ENCODE data around the gene FGG.
"Not testable (repeated sequence)": the region's sequence is repeated elsewhere in the genome, so short reads cannot be mapped to it uniquely, and the experiment has no call there.

The FGG gene

GRCh38 chr4:154608361-154609252, 3.8 kb downstream of the FGG start:
- Histone ChIP-seq H3K4me1 (ENCODE audit: control insufficient read depth, insufficient read depth, low read length) (no peaks in the 10 kb centered on the region), H3K9me3 (ENCODE audit: control insufficient read depth, low read length) (no peaks in the 10 kb centered on the region), H3K4me3 (ENCODE audit: low read length) (no peak overlapping the region), H3K9ac (ENCODE audit: low read length) (no peak overlapping the region), H3K36me3 (ENCODE audit: control insufficient read depth, insufficient read depth, low read length) (no peaks in the 10 kb centered on the region), H3K27me3 (ENCODE audit: control insufficient read depth, insufficient read depth, low read length) (no peaks in the 10 kb centered on the region)

DNA sequence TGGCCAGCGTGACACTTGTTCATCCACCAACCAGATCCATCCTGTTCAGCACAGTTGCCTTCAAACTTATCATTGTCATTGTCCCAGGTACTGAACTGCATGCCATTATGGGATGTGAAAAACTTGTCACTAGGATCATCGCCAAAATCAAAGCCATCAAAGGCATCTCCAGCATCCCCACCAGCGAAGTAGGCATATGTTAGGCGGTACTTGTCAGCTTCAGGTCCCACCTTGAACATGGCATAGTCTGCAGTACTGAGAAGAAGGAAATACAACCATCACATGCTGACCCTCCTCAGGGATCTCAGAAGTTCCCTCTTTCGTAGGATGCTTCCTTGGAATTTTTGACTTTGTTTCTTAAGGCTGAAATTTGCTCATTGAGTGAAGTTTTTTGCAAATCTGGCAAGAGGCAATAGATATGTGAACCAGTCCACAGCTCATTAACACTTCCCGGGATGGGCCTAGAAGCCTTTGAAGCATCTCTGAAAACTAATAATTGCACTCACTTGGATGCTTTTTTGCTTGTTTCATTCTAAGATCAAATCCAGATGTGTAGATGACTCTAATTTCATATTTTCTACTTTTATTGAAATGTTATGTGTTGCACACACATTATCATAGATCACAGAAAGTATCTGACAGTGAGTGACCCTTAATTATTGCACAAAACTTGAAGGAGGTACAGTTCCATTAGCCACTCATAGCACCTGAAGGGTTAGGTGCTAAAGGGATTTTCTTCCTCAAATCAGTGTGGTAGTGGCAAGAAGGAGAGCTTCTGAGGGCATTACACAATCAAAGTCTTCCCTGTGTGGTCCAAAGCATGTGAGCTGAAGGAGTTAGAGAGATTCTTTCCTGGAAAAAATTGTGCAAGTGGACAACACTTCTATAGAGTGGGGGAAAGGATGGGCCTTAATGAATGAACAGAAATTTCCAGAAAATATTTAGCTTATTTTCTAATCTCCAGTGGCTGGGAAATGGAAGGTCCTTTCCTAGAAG, 5.4 kb downstream of the FGG start:
- Histone ChIP-seq H3K4me1 (ENCODE audit: control insufficient read depth, insufficient read depth, low read length) (no peaks in the 10 kb centered on the region), H3K4me3 (ENCODE audit: low read length) (no peak overlapping the region), H3K9ac (ENCODE audit: low read length) (no peak overlapping the region), H3K36me3 (ENCODE audit: control insufficient read depth, insufficient read depth, low read length) (no peaks in the 10 kb centered on the region), H3K27me3 (ENCODE audit: control insufficient read depth, insufficient read depth, low read length) (no peaks in the 10 kb centered on the region), H3K9me3 (ENCODE audit: control insufficient read depth, low read length) (no peaks in the 10 kb centered on the region)

DNA sequence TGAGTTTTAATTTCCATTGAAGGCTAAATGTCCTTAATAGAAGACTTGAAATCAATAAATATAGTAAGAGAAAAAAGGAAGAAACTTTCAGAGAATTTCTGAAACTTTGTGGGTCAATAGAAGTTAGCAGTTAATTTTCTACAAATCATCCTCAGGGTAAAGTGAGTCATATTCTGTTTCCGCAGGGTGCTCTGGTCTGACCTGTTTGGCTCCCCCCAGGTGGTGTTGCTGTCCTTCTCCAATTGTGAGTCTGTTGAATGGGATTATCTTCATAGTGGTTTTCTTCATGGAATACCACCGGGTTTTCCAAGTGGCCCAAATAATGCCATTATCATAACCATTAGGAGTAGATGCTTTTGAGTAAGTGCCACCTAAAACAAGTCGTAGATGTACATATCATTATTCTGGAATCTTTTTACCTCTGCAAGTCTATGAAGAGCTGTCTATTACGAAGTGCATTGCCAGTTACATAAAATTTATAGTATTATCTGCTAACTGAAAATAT, 7.7 kb downstream of the FGG start:
- no peaks in the 10 kb centered on the region for H3K27me3 ChIP-seq (ENCODE audit: control insufficient read depth, insufficient read depth, low read length)
- no peaks in the 10 kb centered on the region for H3K4me1 ChIP-seq (ENCODE audit: control insufficient read depth, insufficient read depth, low read length)
- H3K9ac ChIP-seq (ENCODE audit: low read length), result no peak overlapping the region
- no peaks in the 10 kb centered on the region for H3K9me3 ChIP-seq (ENCODE audit: control insufficient read depth, low read length)
- H3K4me3 ChIP-seq (ENCODE audit: low read length), result no peak overlapping the region
- no peaks in the 10 kb centered on the region for H3K36me3 ChIP-seq (ENCODE audit: control insufficient read depth, insufficient read depth, low read length)

DNA sequence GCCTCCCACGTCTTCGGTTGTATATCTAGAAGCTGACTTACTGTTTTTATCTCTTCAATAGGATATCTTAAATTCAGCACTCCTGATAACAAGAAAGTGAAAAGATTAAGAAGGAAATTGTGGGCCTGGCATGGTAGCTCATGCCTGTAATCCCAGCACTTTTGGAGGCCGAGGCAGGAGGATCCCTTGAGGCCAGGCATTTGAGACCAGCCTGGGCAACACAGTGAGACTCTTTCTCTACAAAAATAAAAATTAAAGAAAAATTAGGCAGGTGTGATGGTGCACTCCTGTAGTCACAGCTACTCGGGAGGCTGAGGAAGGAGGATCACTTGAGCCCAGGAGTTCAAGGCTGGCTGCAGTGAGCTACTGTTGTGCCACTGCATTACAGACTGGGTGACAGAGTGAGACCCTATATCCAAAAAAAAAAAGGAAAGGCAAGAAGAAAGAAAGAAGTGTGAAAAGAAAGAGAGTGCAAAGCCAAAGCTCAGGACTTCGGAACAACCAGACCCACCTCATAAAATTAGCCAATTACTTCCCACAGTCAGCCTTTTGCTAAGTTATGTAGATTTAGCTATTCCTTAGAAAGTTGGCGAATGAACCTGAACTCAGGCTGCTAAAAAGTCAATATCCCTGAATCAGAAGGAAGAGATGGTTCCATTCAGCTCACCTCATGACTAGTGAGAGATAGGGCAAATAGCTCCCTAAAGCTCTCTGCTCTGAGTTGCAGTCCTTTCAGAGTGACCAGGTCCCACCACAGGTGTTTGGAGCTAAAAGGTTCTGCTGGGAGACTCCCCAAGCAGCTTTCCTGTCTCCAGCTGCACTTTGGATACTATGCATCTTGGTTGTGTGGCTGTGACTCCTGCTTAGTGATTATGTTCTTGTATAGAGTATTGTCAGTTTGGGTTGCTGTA, 9.2 kb downstream of the FGG start:
- Histone ChIP-seq H3K4me1 (ENCODE audit: control insufficient read depth, insufficient read depth, low read length) (no peaks in the 10 kb centered on the region), H3K4me3 (ENCODE audit: low read length) (no peak overlapping the region), H3K27me3 (ENCODE audit: control insufficient read depth, insufficient read depth, low read length) (no peaks in the 10 kb centered on the region), H3K9ac (ENCODE audit: low read length) (no peak overlapping the region), H3K36me3 (ENCODE audit: control insufficient read depth, insufficient read depth, low read length) (no peaks in the 10 kb centered on the region), H3K9me3 (ENCODE audit: control insufficient read depth, low read length) (no peaks in the 10 kb centered on the region)

DNA sequence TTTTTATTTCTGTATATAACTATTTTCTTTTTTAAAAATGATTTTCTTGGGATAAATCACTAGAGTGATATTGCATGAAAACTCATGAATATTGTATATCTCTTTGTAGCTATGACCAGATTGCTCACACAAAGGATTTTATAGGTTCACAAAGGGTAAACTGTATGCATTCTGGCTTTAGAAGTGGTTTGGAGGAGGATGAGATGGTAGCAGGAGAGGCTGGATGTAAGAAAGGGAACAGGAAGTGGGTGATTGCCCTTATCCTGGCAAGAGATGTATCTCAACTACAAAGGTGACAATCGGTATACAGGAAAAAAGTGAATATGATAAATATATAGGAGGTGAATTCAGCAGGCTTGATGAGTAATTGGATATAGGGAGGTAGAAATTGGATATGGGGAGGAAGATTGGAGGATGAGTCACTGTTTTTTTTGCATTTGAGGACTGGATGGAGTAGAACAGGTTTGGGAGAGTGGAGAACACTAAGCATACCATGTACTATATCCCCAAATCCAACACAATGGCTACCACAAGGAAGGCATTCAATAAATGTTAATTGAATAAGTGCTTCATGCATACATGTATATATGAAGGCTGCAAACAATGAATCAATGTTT, 9.9 kb downstream of the FGG start:
- no peaks in the 10 kb centered on the region for H3K27me3 ChIP-seq (ENCODE audit: control insufficient read depth, insufficient read depth, low read length)
- no peaks in the 10 kb centered on the region for H3K36me3 ChIP-seq (ENCODE audit: control insufficient read depth, insufficient read depth, low read length)
- H3K9me3 ChIP-seq (ENCODE audit: control insufficient read depth, low read length), result no peaks in the 10 kb centered on the region
- no peak overlapping the region for H3K9ac ChIP-seq (ENCODE audit: low read length)
- no peak overlapping the region for H3K4me3 ChIP-seq (ENCODE audit: low read length)
- H3K4me1 ChIP-seq (ENCODE audit: control insufficient read depth, insufficient read depth, low read length), result no peaks in the 10 kb centered on the region

DNA sequence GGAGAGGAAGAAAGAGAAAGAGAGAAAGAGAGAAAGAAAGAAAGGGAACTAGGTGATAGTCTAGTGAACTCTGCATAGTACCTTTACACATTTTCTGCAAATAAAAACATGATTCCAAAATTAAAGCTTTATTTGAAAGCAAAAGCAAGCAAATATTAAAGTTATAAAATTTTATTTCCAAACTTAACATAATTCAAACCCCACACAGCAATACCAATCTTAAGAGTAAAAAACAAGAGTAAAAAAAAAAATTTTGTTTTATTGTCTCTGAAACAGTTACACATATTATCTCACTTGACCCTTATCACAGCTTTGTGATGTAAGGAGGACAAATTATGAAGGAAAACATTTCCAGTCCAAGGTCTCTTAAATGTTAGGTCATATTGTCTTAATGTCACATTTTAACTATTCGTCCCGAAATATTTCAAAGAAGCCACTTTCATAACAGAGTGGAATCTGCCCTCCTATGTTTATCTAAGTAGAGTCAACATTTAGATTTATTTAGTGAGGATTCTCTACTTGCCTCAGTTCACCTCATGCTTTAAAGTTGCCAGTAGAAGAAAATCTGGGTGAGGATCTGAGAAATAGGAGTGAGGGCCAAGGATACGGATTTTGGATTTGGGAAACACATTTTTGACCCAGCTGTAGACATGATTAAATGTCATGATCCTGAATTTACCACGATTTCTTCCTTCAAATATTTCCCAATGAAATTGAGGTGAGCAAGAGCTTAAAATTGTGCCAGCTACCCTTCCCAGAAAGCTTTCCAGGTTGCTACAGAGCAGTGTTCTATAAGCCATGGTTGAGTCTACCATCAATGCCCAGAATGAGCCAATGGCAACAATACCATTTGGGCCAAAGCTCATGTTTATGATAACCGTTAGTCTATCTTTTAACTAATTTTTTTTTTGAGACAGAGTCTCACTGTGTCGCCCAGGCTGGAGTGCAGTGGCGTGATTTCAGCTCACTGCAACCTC, 14.4 kb downstream of the FGG start:
- Histone ChIP-seq H3K9me3 (ENCODE audit: control insufficient read depth, low read length) (no peaks in the 10 kb centered on the region), H3K27me3 (ENCODE audit: control insufficient read depth, insufficient read depth, low read length) (no peaks in the 10 kb centered on the region), H3K36me3 (ENCODE audit: control insufficient read depth, insufficient read depth, low read length) (no peaks in the 10 kb centered on the region), H3K9ac (ENCODE audit: low read length) (no peak overlapping the region), H3K4me3 (ENCODE audit: low read length) (no peak overlapping the region), H3K4me1 (ENCODE audit: control insufficient read depth, insufficient read depth, low read length) (no peaks in the 10 kb centered on the region)

GRCh38 chr4:154597281-154597680, 15.2 kb downstream of the FGG start:
- H3K4me3 ChIP-seq (ENCODE audit: low read length); H3K27me3 ChIP-seq (ENCODE audit: control insufficient read depth, insufficient read depth, low read length); H3K4me1 ChIP-seq (ENCODE audit: control insufficient read depth, insufficient read depth, low read length); H3K36me3 ChIP-seq (ENCODE audit: control insufficient read depth, insufficient read depth, low read length); H3K9ac ChIP-seq (ENCODE audit: low read length); H3K9me3 ChIP-seq (ENCODE audit: control insufficient read depth, low read length): not testable (repeated sequence)

DNA sequence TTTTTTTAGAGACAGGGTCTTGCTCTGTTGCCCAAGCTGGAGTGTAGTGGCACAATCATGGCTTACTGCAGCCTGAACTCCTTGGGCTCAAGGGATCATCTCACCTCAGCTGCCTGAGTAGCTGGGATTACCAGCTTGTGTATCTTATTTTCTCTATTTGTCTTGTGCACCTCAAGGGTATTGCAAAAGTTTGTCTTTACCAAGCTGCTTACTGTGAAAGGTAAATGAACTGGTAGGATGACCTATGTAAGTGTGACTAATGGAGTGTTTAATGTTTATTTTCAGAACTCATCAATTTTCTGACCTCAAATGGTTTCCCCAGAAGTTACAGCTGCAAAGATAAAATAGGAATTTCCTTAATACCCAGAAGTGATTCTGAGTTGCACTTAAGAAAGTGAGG, 16.6 kb downstream of the FGG start:
- Histone ChIP-seq H3K27me3 (ENCODE audit: control insufficient read depth, insufficient read depth, low read length) (no peaks in the 10 kb centered on the region), H3K9ac (ENCODE audit: low read length) (no peak overlapping the region), H3K4me3 (ENCODE audit: low read length) (no peak overlapping the region), H3K4me1 (ENCODE audit: control insufficient read depth, insufficient read depth, low read length) (no peaks in the 10 kb centered on the region), H3K9me3 (ENCODE audit: control insufficient read depth, low read length) (no peaks in the 10 kb centered on the region), H3K36me3 (ENCODE audit: control insufficient read depth, insufficient read depth, low read length) (no peaks in the 10 kb centered on the region)

GRCh38 chr4:154594343-154594742, 18.1 kb downstream of the FGG start:
- not testable (repeated sequence) for H3K36me3 ChIP-seq (ENCODE audit: control insufficient read depth, insufficient read depth, low read length); H3K27me3 ChIP-seq (ENCODE audit: control insufficient read depth, insufficient read depth, low read length); H3K9ac ChIP-seq (ENCODE audit: low read length); H3K4me1 ChIP-seq (ENCODE audit: control insufficient read depth, insufficient read depth, low read length); H3K4me3 ChIP-seq (ENCODE audit: low read length); H3K9me3 ChIP-seq (ENCODE audit: control insufficient read depth, low read length)

GRCh38 chr4:154593868-154594267, 18.6 kb downstream of the FGG start:
- H3K9me3 ChIP-seq (ENCODE audit: control insufficient read depth, low read length), result no peaks in the 10 kb centered on the region
- no peaks in the 10 kb centered on the region for H3K27me3 ChIP-seq (ENCODE audit: control insufficient read depth, insufficient read depth, low read length)
- no peaks in the 10 kb centered on the region for H3K36me3 ChIP-seq (ENCODE audit: control insufficient read depth, insufficient read depth, low read length)
- no peaks in the 10 kb centered on the region for H3K4me1 ChIP-seq (ENCODE audit: control insufficient read depth, insufficient read depth, low read length)
- no peak overlapping the region for H3K4me3 ChIP-seq (ENCODE audit: low read length)
- H3K9ac ChIP-seq (ENCODE audit: low read length), result no peak overlapping the region

All from mucosa of stomach (tissue), 1 donor.